Stimulated activated CD4-positive, alpha-beta T cell treated with anti-CD3 and anti-CD28 coated beads, Interleukin-4, amount 100 ng/mL, for 24 hours (primary cell): Measurements from ENCODE around the gene FSD1L.

ENCODE experiments used
- DNase-seq: peaks from one replicate; pipeline ENCODE4 v3.0.0-alpha.2; 2020

Gene FSD1L

GRCh38 chr9:105447814-105448812 is at the start of gene FSD1L:
Gene FSD1L (plus strand): TSS chr9:105448034. CDS start chr9:105448221, 187 bp downstream.
- DNase-seq = peak; percentile 83

GRCh38 chr9:105399117-105399516 is 48.7 kb upstream of the FSD1L start:
- DNase-seq = no peak

- DNase-seq = no peak
Measured at GRCh38 chr9:105401651-105402050, 46.2 kb upstream of the FSD1L start.

- no peak for DNase-seq
Measured at GRCh38 chr9:105403552-105404248, 44.1 kb upstream of the FSD1L start.

GRCh38 chr9:105405514-105406131 is 42.2 kb upstream of the FSD1L start:
- DNase-seq = peak; percentile 56

- DNase-seq = no peak
Measured at GRCh38 chr9:105406369-105406768, 41.5 kb upstream of the FSD1L start.

GRCh38 chr9:105413525-105413924 is 34.3 kb upstream of the FSD1L start:
- no peak for DNase-seq

GRCh38 chr9:105414947-105415661 is 32.7 kb upstream of the FSD1L start:
- DNase-seq = peak; percentile 68

- DNase-seq = no peak
Measured at GRCh38 chr9:105415662-105415980, 32.2 kb upstream of the FSD1L start.

- no peak for DNase-seq
Measured at GRCh38 chr9:105416840-105417239, 31.0 kb upstream of the FSD1L start.

GRCh38 chr9:105418588-105419500 is 29.0 kb upstream of the FSD1L start:
- DNase-seq = no peak

GRCh38 chr9:105419816-105420597 is 27.8 kb upstream of the FSD1L start:
- DNase-seq = no peak

- no peak for DNase-seq
Measured at GRCh38 chr9:105421154-105421553, 26.7 kb upstream of the FSD1L start.

GRCh38 chr9:105421864-105422263 is 26.0 kb upstream of the FSD1L start:
- DNase-seq = no peak

GRCh38 chr9:105425816-105426433 is 21.9 kb upstream of the FSD1L start:
- DNase-seq = no peak

- no peak for DNase-seq
Measured at GRCh38 chr9:105426657-105427056, 21.2 kb upstream of the FSD1L start.

- DNase-seq = no peak
Measured at GRCh38 chr9:105431424-105432246, 16.2 kb upstream of the FSD1L start.

- no peak for DNase-seq
Measured at GRCh38 chr9:105432247-105432842, 15.5 kb upstream of the FSD1L start.

GRCh38 chr9:105435453-105435852 is 12.4 kb upstream of the FSD1L start:
- no peak for DNase-seq
